ENCODE measurements around the gene UBE2M.
"Not testable (repeated sequence)": the region's sequence is repeated elsewhere in the genome, so short reads cannot be mapped to it uniquely, and the experiment has no call there.

The UBE2M gene

DNA sequence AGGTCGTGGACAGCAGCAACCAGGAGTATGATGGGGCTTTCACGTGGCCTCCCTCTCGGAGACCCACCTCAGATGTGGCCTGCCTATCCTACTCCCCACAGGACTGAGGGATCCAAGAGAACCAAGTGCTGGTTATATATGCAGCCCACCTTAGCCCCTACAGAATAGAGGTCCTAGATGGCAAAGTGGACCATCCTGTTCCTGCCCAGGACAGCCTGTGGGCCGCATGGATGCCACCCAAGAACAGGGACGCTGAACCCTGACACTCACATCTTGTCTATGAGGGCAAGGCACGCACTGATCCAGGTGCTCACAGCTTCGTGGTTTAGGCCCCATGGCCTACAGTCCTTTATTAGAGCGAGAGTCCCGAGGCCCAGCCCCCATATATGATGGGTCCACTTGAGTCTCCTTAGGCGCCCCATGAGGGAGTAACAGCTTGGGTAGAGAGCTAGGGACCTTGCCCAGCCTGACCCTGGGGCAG lies 45.2 kb downstream of the UBE2M start:
- ATAC-seq (no peak), DNase-seq (no peak)

DNA sequence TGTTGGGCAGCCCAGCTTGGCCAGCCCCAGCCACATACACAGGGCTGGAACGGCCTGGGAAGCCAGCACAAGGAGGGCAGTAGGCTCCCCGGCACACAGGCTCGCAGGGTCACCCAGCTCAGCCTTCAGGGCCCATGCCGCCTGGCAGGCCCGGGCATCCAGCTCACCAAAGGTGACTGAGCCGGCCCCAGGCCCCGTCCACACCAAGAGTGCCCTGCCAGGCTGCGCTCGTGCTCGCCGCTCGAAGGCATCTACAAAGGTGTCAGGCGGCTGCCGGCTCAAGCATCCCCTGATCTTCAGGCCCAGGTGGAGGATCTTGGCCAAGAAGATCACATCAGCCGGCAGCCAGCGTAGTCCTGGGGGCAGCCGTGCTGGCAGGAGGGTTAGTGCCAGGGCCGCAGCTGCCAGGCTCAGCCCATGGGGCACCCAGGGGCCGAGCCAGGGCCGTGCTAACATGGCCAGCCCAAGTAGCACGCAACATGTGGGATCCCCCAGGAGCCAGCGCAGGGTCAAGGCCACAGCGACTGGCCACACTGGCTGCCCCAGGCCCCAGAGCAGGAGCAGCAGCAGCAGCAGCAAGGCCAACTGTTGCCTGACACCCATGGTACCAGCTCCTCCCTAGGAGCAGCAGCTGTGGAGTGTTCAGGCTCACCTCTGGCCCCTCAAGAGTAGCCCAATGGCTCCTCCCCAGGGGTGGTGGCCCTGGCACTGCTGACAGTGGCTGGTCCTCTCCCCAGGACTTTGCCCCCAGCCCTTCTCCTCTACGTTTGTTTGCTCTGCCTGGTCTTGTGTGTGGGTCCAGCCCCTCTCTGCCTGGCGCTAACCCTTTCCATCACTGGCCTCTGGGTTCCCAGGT lies 46.8 kb downstream of the UBE2M start, which contains the start of gene SLC27A5:
SLC27A5 (minus strand) TSS at position 640 of the 856 bp plus-strand sequence; CDS start at position 603, 37 bp downstream.
- DNase-seq = no peak
- no peak for ATAC-seq

DNA sequence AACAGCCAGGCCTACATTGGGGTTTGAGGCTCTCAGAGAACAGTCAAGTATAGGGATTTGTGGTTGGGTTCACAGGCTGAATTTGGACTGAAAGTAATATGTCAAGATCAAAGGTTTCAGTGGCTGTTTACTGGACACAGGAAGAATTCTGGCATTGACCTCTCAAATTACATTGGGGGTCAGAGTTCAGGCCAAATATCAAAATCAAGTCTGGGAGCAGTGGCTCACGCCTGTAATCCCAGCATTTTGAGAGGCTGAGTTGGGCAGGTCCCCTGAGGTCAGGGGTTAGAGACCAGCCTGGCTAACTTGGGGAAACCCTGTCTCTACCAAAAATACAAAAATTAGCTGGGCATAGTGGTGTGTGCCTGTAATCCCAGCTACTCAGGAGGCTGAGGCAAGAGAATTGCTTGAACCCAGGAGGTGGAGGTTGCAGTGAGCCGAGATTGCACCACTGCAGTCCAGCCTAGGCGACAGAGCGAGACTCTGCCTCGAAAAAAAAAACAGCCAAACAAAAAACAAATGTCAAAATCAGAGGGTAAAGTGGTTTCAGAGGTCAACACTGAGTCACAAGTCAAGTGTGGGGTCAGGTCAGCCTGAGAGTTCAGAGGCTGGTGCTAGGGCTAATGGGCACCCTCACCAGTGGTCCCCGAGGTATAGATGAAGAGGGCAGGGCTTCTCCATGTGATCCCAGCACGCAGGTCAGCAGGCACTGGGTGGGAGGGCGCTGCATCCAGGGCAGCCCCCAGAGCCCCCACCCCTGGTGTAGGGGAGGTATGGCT lies 48.1 kb downstream of the UBE2M start:
- DNase-seq (no peak), ATAC-seq (no peak)

DNA sequence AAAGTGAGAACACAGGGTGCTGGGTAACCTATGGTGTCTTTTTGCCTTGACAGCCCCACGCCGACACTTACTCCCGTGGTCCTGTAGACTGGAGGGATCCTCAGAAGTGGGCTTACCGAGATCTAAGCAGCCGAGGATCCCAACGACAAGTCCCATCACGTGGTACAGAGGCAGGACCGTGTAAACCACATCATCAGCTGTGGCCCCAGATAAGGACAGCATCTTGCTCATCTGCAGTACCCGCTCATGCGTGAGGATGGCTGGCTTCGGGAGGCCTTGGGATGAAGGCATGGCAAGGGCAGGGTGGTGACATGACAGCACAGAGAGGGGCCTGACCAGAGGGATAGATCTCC lies 48.7 kb downstream of the UBE2M start:
- no peak for DNase-seq
- no peak for ATAC-seq

DNA sequence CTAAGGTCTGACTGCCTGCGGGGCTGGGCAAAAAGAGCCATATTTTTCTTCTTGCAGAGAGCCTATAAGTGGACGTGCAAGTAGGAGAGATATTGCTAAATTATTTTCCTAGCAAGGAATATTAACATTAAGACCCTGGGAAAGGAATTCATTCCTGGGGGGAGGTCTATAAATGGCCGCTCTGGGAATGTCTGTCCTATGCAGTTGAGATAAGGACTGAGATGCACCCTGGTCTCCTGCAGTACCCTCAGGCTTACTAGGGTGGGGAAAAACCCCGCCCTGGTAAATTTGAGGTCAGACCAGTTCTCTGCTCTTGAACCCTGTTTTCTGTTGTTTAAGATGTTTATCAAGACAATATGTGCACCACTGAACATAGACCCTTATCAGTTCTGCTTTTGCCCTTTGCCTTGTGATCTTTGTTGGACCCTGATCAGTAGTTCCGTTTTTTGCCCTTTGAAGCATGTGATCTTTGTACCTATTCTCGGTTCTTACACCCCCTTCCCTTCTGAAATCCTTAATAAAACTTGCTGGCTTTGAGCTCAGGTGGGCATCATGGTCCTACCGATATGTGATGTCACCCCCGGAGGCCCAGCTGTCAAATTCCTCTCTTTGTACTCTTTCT lies 50.7 kb downstream of the UBE2M start:
- not testable (repeated sequence) for ATAC-seq, DNase-seq
